HFFc6 (cell line): ENCODE measurements around the gene PDE6G. TPM values are rescaled to one million over a fixed set of nuclear protein-coding genes. Genes with fewer than 3 reads are reported as not detected.
"Not testable (repeated sequence)": the region's sequence is repeated elsewhere in the genome, so short reads cannot be mapped to it uniquely, and the experiment has no call there.

Experiments used
- DNase-seq: peaks from one replicate; pipeline ENCODE4 v3.0.0-alpha.2; 2018
- H3K27ac Mint-ChIP-seq: 2 replicates; pipeline ENCODE4 v1.8.0; 2020; ENCODE audit warnings: mild to moderate bottlenecking, mixed read lengths
- H3K27me3 Mint-ChIP-seq: 2 replicates; pipeline ENCODE4 v1.8.0; 2021; ENCODE audit warnings: mild to moderate bottlenecking, moderate library complexity, mixed read lengths; ENCODE audit not compliant: insufficient read depth
- H3K36me3 Mint-ChIP-seq: 2 replicates; pipeline ENCODE4 v1.8.0; 2021; ENCODE audit warnings: low read depth, mixed read lengths
- H3K4me1 Mint-ChIP-seq: 2 replicates; pipeline ENCODE4 v1.8.0; 2020; ENCODE audit warnings: low read depth, mixed read lengths
- H3K4me3 Mint-ChIP-seq: 2 replicates; pipeline ENCODE4 v1.8.0; 2020; ENCODE audit warnings: mild to moderate bottlenecking, moderate library complexity, mixed read lengths
- H3K9me3 Mint-ChIP-seq: 2 replicates; pipeline ENCODE4 v1.8.0; 2020; ENCODE audit warnings: mild to moderate bottlenecking, mixed read lengths
- CTCF ChIP-seq: fragments of 200-600 bp; sonication (generic); IDR thresholded peaks from 2 replicates; pipeline ENCODE4 v1.5.0; 2021; ENCODE audit warnings: antibody characterized with exemption, mild to moderate bottlenecking
- total RNA-seq, 6 experiments: library from RNA; stranded (reverse); fragmentation: NEBNext Ultra II Directional; extraction: Animal tissue kit (Norgen Biotek cat#: 25700); gene quantifications; 2 replicates in 1 of 6; 3 replicates in 5 of 6; pipeline ENCODE4 v1.2.3, GENCODE V29; 2021

Gene PDE6G
- total RNA-seq, 6 experiments from 2014 or later, result 0.37 to 0.76 (median 0.57) TPM; not detected in 1

- Mint-ChIP-seq H3K27ac (no peak overlapping the region), H3K9me3 (no peaks in the 10 kb centered on the region), H3K4me1 (0 out of 2 replicates have a peak, but pooled peaks cover 4% of the 10 kb centered on the region), H3K27me3 (no peaks in the 10 kb centered on the region), H3K36me3 (peaks cover 23% of the 10 kb centered on the region), H3K4me3 (no peak overlapping the region)
- no peak for TF ChIP-seq CTCF
- DNase-seq, result no peak
Observed at GRCh38 chr17:81630274-81630673, 26.1 kb downstream of the PDE6G start.

- H3K36me3 Mint-ChIP-seq, result peaks cover 57% of the 10 kb centered on the region
- TF ChIP-seq CTCF, result no peak
- no peaks in the 10 kb centered on the region for H3K4me1 Mint-ChIP-seq
- peaks cover 2% of the 10 kb centered on the region; the same call in 1 of the 2 replicates for H3K9me3 Mint-ChIP-seq
- no peak overlapping the region for H3K4me3 Mint-ChIP-seq
- no peak overlapping the region for H3K27ac Mint-ChIP-seq
- DNase-seq, result no peak
- H3K27me3 Mint-ChIP-seq, result no peaks in the 10 kb centered on the region
Observed at GRCh38 chr17:81621494-81622130, 34.7 kb downstream of the PDE6G start.

- H3K9me3 Mint-ChIP-seq, DNase-seq, H3K4me3 Mint-ChIP-seq, H3K27ac Mint-ChIP-seq, H3K27me3 Mint-ChIP-seq: not testable (repeated sequence)
- peaks cover 17% of the 10 kb centered on the region for H3K4me1 Mint-ChIP-seq
- peaks cover 53% of the 10 kb centered on the region for H3K36me3 Mint-ChIP-seq
Observed at GRCh38 chr17:81618307-81618706, 38.0 kb downstream of the PDE6G start.

- DNase-seq, result no peak
- H3K27me3 Mint-ChIP-seq, result peaks cover 1% of the 10 kb centered on the region
- peaks cover 17% of the 10 kb centered on the region for H3K4me1 Mint-ChIP-seq
- no peak overlapping the region for H3K27ac Mint-ChIP-seq
- H3K4me3 Mint-ChIP-seq, result no peak overlapping the region
- H3K9me3 Mint-ChIP-seq, result peaks cover 3% of the 10 kb centered on the region; the same call in 1 of the 2 replicates
- peaks cover 63% of the 10 kb centered on the region for H3K36me3 Mint-ChIP-seq
- no peak for TF ChIP-seq CTCF
Observed at GRCh38 chr17:81616877-81617276, 39.5 kb downstream of the PDE6G start.

- H3K9me3 Mint-ChIP-seq, result peaks cover 3% of the 10 kb centered on the region; the same call in 1 of the 2 replicates
- no peak for TF ChIP-seq CTCF
Observed at GRCh38 chr17:81615401-81615930, 40.9 kb downstream of the PDE6G start.

More at GRCh38 chr17:81615401-81615930, 40.9 kb downstream of the PDE6G start:
- peaks cover 1% of the 10 kb centered on the region for H3K27me3 Mint-ChIP-seq
- peak overlapping the region; percentile 75; the same call in 1 of the 2 replicates for H3K27ac Mint-ChIP-seq
- no peak overlapping the region for H3K4me3 Mint-ChIP-seq
- H3K36me3 Mint-ChIP-seq, result peaks cover 50% of the 10 kb centered on the region
- DNase-seq, result no peak
- peaks cover 17% of the 10 kb centered on the region for H3K4me1 Mint-ChIP-seq
